Fibroblast of villous mesenchyme (primary cell): ENCODE results near the gene UBR7. TPM values are rescaled to one million over a fixed set of nuclear protein-coding genes. Genes with fewer than 3 reads are reported as not detected.
"Not testable (repeated sequence)": the region's sequence is repeated elsewhere in the genome, so short reads cannot be mapped to it uniquely, and the experiment has no call there.

Experiments
- DNase-seq: peaks from one replicate; pipeline ENCODE4 v3.0.0-alpha.2; 2010; ENCODE audit warnings: low read depth
- H3K4me3 ChIP-seq: 2 replicates; pipeline ENCODE4 v1.5.1; 2011; ENCODE audit warnings: low read depth, mild to moderate bottlenecking, low read length
- total RNA-seq: library from RNA; depleted of rRNA; stranded (reverse); fragments of >200 nt; gene quantifications from 2 replicates; pipeline ENCODE4 v1.2.3, GENCODE V29; 2012
- TF ChIP-seq, protein P1 (sequence below): IDR thresholded peaks from 2 replicates; pipeline ENCODE4 v1.5.1; 2012; ENCODE audit warnings: low read depth, mild to moderate bottlenecking, low read length; ENCODE audit not compliant: insufficient read depth

UBR7 gene, protein sequence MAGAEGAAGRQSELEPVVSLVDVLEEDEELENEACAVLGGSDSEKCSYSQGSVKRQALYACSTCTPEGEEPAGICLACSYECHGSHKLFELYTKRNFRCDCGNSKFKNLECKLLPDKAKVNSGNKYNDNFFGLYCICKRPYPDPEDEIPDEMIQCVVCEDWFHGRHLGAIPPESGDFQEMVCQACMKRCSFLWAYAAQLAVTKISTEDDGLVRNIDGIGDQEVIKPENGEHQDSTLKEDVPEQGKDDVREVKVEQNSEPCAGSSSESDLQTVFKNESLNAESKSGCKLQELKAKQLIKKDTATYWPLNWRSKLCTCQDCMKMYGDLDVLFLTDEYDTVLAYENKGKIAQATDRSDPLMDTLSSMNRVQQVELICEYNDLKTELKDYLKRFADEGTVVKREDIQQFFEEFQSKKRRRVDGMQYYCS
- 27.1 and 28.9 TPM in 2 replicates for total RNA-seq

DNA sequence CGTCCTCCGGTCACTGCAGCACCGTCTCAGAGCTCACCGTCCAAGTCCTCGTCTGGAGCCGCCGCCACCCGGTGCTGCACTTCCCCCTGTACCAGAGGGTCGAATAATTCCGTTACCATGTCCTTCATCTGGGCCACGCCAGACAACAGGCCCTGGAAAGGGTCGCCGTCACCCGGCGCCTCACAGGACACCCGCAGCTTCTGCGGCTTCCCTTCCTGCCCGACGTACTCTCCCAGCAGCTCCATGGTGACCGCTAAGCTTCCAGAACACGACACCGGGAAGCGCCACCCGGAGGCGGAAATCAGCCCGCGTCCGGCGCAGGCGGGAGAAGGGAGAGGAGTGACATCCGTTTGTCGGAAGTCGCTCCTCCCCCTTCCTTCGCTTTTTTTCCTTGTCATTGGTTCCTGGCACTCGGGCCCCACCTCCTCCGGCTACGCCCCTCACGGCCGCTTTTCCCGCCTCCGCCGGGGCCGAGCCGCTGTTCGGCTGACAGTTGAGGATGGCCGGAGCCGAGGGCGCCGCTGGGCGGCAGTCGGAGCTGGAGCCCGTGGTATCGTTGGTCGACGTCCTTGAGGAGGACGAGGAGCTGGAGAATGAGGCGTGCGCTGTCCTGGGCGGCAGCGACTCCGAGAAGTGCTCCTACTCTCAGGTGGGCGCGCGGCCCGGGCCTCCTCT, at the start of gene UBR7, which contains the start of gene GON7:
TSS of gene UBR7 (plus strand) at position 464 of the 675 bp plus-strand sequence. CDS start at position 500, 36 bp downstream.
TSS of gene GON7 (minus strand) at position 273 of the 675 bp plus-strand sequence. CDS start at position 245, 28 bp downstream.
- TF ChIP-seq, protein P1, sequence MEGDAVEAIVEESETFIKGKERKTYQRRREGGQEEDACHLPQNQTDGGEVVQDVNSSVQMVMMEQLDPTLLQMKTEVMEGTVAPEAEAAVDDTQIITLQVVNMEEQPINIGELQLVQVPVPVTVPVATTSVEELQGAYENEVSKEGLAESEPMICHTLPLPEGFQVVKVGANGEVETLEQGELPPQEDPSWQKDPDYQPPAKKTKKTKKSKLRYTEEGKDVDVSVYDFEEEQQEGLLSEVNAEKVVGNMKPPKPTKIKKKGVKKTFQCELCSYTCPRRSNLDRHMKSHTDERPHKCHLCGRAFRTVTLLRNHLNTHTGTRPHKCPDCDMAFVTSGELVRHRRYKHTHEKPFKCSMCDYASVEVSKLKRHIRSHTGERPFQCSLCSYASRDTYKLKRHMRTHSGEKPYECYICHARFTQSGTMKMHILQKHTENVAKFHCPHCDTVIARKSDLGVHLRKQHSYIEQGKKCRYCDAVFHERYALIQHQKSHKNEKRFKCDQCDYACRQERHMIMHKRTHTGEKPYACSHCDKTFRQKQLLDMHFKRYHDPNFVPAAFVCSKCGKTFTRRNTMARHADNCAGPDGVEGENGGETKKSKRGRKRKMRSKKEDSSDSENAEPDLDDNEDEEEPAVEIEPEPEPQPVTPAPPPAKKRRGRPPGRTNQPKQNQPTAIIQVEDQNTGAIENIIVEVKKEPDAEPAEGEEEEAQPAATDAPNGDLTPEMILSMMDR = no peak
- DNase-seq = peak; percentile 97
- H3K4me3 ChIP-seq = peak within 1 kb of the TSS; percentile 74

DNA sequence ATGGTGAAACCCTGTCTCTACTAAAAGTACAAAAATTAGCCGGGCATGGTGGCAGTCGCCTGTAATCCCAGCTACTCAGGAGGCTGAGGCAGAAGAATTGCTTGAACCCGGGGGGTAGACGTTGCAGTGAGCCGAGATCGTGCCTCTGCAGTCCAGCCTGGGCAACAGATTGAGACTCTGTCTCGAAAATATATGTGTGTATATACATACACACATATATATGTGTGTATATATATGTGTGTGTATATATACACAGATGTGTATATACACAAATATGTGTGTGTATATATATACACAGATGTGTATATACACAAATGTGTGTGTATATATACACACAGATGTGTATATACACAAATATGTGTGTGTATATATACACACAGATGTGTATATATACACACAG, 48.7 kb upstream of the UBR7 start:
- not testable (repeated sequence) for H3K4me3 ChIP-seq, DNase-seq

DNA sequence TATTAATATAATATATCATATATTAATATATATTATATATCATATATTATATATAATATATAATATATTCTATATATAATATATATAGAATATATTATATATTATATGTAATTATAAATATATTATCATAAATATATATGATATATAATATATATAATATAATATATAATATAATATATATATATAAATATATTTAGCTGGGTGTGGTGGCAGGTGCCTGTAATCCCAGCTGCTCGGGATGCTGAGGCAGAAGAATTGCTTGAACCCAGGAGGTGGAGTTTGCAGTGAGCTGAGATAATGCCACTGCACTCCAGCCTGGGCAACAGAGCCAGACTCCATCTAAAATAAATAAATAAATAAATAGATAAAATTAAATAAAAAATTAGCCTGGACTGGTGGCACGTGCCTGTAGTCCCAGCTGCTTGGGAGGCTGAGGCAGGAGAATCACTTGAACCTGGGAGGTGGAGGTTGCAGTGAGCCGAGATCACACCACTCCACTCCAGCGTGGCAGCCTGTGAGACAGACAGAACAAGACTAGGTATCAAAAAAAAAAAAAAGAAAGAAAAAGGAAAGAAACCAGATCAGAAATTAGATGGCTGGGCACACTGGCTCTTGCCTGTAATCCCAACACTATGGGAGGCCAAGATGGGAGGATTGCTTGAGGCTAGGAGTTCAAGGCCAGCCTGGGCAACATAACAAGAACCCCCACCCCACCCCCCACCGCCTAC, 47.3 kb upstream of the UBR7 start:
- not testable (repeated sequence) for DNase-seq, H3K4me3 ChIP-seq

DNA sequence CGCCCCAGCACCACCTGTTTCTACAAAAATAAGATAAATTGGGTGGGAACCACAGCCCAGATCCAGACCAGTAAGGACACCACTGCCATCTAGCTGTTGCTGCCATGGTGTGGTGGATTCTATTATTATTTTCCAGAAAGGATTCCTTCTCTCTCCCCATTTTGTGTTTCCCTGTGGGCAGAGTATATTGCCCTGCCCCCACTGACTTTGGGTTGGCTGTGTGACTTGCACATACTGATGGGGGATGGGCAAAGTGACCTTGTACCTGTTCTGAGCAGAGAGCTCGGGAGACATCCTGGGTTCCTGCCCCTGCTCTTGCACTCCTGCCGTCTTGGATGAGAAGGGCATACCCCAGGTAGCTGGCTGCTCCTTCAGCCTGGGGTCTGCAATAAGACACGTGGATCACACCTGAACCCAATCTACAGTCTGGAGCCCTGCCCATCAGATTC, 46.7 kb upstream of the UBR7 start:
- DNase-seq = no peak
- TF ChIP-seq, protein P1 = peak; percentile 43
- no peak overlapping the region for H3K4me3 ChIP-seq

DNA sequence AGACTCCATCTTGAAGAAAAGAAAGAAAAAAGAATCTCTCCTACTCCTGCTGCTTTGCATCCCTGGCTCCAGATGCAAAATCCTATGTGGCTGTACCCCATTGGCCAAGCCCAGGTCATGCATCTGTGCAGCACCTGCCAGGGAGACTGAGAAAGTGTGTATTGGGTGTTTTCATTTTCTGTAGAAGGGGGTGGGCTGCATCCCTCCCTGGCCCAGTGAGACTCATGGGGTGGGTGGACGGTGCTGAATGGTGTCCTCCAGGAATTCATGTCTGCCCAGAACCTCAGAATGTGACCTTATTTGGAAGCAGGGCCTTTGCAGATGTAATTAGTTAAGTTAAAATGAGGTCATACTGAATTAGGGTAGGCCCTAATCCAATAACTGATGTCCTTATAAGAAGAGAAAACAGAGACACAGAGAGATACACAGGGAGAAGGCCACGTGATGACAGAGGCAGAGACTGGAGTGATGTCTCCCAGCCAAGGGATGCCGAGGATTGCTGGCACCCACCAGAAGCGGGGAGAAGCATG, 45.6 kb upstream of the UBR7 start:
- H3K4me3 ChIP-seq = no peak overlapping the region
- no peak for DNase-seq
- TF ChIP-seq, protein P1 = no peak

DNA sequence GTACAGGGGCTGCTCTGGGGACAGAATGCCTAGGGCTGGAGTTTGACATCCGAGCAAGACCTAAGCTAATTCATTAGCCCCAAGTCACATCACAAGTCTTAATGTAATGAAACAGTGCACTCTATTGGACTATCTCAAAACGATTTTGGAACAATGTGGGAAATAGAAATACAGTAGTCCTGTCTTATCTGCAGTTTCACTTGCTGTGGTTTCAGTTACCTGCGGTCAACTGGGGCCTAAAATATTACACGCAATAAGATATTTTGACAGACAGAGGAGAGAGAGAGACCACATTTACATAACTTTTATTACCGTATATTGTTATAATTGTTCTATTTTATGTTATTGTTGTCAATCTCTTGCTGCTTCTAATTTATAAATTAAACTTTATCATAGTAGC, 43.5 kb upstream of the UBR7 start:
- TF ChIP-seq, protein P1 = no peak
- no peak for DNase-seq
- H3K4me3 ChIP-seq = no peak overlapping the region

DNA sequence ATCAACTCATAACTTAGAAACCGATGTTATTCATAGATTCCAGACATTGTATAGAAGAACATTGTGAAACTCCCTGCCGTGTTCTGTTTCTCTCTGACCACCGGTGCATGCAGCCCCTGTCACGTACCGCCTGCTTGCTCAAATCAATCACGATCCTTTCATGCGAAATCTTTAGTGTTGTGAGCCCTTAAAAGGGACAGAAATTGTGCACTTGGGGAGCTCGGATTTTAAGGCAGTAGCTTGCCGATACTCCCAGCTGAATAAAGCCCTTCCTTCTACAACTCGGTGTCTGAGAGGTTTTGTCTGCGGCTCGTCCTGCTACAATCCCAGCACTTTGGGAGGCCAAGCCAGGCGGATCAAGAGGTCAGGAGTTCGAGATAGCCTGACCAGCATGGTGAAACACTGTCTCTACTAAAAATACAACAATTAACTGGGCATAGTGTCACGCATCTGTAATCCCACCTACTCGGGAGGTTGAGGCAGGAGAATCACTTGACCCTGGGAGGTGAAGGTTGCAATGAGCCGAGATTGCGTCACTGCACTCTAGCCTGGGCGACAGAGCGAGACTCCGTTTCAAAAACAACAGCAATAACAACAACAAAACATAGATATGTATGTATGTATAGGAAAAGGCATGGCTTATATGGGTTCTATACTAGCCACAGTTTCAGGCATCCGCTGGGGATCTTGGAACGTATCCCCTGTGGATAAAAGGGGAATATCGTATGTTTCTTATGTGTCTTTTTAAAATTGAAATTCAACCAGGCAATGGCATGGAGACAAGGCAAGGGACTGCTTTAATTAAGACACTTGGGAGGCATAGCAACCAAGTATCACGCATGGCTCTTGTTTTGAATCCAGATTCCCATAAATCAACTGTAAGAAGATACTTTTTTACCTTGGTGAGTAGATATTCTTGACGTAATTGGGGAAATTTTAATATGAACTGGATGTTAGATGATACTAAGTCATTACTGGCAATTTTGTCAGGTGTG, 41.5 kb upstream of the UBR7 start:
- not testable (repeated sequence) for DNase-seq, H3K4me3 ChIP-seq

DNA sequence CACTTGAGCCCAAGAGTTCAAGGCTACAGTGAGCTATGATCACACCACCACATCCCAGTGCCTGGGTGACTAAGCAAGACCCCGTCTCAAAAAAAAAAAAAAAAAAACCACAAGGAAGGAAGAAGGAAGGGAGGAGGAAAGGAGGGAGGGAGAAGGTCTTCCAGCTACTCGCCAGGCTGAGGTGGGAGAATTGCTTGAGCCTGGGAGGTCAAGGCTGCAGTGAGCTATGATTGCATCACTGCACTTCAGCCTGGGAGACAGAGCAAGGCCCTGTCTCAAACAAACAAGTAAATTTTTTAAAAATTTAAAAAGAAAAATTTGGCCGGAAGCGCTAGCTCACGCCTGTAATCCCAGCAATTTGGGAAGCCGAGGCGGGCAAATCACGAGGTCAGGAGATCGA, 38.4 kb upstream of the UBR7 start:
- not testable (repeated sequence) for DNase-seq, H3K4me3 ChIP-seq

DNA sequence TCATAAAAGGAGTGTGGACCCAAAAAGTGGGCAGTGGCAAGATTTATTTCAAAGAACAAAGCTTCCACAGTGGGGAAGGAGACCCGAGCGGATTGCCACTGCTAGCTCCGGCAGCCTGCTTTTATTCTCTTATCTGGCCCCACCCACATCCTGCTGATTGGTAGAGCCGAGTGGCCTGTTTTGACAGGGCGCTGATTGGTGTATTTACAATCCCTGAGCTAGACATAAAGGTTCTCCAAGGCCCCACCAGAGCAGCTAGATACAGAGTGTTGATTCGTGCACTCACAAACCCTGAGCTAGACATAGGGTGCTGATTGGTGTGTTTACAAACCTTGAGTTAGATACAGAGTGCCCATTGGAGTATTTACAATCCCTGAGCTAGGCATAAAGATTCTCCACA, 37.4 kb upstream of the UBR7 start:
- DNase-seq, H3K4me3 ChIP-seq: not testable (repeated sequence)

DNA sequence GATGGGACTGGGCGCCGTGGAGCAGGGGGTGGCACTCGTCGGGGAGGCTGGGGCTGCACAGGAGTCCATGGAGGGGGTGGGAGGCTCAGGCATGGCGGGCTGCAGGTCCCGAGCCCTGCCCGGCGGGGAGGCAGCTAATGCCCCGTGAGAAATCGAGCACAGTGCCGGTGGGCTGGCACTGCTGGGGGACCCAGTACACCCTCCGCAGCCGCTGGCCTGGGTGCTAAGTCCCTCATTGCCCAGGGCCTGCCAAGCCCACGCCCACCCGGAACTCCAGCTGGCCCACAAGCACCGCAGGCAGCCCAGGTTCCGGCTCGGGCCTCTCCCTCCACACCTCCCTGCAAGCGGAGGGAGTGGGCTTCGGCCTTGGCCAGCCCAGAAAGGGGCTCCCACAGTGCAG, 36.9 kb upstream of the UBR7 start:
- not testable (repeated sequence) for DNase-seq, H3K4me3 ChIP-seq
